Fibroblast of peridontal ligament (primary cell): ENCODE results near the gene DTX4.

ENCODE experiments used
- DNase-seq: peaks from one replicate; pipeline ENCODE4 v3.0.0-alpha.2; 2010; ENCODE audit errors: extremely low read depth

The DTX4 gene

DNA sequence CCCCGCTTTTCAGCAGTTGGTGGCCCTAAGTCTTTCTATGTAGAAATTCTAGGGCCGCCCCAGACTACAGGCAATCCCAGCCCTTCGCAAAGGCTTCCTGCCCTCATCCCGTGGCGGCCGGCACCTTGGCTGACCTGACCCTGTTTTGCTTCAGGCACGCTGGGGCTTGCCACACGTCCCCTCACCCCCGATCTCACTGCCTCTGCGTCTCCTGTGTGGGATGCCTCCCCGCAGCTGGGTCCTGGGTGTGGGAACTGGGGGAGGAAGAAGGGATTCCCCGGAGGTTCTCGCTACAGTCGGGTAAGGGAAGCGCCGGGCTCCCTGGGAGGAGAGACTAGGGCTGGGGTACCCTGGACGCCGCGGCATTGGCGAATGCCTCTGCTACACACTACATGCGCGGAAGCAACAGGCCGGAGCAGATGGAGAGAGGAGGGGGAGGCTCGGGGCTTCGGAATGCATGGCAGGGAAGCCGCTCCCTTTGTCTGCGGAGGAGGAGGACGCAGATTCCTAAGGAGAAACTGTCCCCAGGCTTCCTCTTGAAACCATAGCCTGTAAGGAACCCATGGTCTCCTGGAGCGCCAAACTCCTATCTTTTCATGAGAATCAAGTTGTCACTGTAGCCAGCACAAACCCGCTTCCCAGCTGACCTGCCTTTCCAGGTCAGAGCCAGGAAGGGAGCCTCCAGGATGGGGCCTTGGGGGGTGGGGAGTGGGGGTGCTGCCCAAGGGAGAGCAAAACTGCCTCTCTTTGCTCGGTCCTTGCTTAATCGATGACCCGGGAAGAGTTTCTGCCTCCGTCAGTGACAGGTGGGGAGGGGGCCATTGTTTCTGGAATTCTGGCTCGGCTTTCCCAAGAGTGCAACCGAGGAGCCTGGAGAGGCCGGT lies 1.4 kb downstream of the DTX4 start:
- DNase-seq = no peak

DNA sequence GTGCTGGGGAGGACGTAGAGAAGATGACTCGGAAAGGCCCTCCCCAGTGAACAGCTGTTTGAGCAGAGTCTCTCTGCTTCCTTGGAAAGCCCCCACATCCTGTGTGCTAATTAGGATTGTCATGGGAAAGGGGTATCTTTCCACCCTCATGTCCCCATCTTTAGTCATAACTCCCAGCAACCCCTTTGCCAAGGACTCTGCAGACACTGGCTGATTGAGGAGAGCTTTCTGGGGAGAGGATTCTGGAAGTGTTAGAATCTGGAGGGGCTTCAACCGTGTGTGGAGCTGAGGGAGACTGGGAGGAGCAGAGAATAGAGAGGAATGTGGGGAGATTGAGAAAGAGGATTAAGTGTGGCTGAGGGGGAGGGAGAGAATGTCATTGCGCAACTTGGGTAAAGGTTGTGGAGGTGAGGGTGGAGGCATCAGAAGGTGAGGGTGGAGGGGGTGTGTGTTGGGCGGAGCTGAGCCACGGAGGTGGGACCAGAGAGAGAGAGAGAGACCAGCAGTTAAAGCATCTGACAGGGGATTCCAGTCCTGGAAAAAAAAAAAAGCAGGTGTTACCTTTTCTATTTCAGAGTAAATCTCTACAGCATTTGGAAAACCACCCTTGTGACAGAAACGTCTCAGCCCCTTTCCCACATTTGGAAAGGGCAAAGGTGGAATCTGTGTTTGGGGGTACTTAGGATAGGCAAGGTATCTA lies 2.2 kb downstream of the DTX4 start:
- no peak for DNase-seq

DNA sequence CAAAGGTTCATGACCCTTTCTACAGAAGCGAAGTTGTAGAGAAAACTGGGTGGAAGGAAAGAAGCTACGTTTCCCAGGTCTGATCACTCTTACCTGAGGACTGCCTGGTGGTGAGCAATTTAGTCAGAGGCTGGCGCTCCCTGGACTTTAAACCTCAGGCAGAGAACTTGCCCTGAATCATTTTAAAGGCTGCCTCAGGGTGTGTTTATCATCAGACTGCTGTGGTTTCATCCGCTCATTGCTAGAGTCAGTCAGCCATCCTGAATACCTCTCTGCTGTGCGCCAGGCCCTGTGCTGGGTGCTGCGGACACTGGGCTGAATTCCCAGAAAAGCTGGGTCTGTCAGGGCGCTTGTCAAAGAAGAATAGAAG lies 2.7 kb downstream of the DTX4 start:
- no peak for DNase-seq

DNA sequence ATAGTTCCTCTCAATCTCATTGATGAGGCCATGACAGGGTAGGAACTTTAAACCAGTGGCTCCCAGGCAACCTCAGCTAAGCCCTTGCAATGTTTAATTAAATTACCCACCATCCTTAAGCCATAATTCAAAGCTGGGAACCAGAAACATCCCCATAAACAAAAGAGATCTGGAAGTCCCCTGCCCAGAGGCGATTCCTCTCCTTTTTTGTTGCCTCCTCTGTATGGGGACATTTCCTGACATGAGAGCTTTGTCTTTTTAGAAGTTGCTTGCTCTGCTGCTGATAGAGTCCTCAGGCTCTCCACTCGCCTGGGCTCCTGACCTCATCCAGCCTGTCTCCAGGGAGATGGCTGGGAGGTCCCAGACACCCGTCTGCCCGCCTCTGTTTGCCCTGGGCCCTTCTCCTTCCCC lies 3.2 kb downstream of the DTX4 start:
- no peak for DNase-seq

DNA sequence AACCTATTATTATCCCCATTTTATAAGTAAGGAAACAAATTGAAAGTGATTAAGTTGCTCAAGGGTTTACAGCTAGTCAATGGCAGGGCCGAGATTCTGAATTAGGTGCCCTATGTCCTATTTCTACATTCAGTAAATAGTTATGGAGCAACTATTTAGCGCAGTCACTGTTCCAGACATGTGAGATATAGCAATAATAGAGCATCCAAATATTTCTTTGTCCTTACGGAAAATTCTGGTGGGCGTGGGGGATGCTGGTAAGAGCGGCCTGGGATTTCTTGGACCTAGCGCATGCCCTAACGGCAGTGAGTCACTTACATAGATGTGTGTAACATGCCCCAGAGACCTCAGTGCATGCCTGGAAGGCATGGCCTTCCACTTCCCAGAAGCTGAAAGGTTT lies 4.4 kb downstream of the DTX4 start:
- DNase-seq = no peak

DNA sequence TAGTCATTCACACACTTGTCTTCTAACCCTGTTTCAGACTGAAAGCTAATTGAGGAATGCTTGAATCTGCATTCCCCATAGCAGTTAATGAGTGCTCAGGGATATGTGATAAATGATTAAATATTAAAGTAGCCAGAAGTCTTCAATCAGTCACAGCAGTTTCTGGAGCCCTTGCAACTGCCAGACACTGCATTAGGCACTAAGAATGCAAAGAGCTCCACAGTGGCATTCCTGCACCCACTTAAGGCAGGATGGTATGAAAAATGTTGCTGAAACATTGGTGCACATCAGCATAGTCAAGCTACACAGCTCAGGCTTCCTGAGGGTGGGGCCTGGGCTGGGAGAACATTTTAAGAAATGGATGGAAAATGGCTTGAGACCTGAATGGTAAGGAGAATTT lies 6.5 kb downstream of the DTX4 start:
- no peak for DNase-seq

DNA sequence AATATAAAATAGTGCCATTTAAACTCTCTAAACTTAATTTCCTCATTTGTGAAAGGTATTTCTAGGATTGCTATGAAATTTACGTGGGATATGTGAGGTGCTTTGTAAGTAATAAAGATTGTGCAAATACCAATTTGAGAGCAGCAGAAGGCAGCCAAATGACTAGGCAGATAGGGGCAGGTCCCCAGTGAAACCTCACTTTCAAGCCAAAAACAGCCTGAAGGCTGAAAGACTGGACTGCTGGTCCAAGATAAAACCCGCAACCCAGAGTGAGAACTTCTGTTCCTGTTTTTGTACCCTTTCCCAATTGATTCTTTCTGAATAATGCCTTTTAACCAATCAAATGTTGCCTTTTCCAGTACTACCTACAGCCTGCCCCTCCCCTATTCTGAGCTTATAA lies 7.2 kb downstream of the DTX4 start:
- no peak for DNase-seq

DNA sequence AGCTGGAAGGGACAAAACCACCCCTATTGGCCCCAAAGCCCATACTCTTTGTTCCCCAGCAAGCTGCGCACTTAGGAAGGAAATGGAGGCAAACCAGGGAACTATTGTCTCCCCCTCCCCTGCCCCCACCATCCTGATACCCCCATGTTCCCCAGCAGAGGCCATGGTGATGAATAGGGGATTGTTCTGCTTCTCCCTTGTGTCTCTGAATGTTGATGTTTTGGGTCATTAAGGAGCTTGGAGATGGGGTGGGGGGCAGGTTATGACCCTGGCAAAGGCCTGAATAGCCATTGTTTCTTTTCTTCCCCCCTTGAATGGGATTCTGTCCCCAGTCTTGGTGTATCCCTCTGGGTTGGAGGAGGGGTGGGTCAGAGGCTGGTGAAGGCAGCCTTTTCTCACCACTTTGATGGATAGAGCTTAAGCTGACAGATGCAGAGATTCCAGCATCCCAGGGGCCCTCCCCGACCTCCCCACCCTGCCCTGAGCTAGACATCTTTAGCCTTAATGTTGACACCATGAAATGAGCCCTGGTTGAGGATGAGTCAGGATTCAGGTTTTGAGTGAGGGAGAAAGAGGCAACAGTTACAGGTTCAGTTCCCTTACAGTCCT lies 8.3 kb downstream of the DTX4 start:
- DNase-seq = no peak

DNA sequence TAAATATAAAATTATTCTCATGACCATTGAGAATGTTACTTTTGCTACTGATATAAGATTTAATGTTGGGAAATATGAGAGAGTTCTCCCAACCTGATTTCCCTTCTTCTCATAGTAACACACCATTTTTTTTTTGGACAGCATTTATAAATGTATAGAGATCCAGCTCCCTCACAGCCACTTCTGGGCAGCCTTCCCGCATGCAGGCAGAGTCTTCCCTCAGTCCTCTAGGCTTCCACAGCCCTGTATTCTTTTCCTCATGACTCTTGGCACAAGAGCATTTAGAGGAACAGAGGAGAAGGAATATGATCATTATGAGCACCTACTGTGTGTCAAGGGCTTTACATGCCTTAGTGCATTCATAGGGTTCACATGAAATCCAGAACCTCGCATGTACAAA lies 9.0 kb downstream of the DTX4 start:
- DNase-seq = no peak

DNA sequence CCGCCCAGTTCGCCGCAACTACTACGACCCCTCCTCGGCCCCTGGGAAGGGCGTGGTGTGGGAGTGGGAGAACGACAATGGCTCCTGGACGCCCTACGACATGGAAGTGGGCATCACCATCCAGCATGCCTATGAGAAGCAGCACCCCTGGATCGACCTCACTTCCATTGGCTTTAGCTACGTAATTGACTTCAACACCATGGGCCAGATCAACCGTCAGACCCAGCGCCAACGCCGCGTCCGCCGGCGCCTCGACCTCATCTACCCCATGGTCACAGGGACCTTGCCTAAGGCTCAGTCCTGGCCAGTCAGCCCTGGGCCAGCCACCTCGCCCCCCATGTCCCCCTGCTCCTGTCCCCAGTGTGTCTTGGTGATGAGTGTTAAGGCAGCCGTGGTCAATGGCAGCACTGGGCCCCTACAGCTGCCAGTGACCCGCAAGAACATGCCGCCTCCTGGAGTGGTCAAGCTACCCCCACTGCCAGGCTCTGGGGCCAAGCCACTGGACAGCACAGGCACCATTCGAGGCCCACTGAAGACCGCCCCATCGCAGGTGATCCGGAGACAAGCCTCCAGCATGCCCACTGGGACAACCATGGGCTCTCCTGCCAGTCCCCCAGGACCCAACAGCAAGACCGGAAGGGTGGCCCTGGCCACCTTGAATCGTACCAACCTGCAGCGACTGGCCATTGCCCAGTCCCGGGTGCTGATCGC lies 10.0 kb downstream of the DTX4 start:
- no peak for DNase-seq

DNA sequence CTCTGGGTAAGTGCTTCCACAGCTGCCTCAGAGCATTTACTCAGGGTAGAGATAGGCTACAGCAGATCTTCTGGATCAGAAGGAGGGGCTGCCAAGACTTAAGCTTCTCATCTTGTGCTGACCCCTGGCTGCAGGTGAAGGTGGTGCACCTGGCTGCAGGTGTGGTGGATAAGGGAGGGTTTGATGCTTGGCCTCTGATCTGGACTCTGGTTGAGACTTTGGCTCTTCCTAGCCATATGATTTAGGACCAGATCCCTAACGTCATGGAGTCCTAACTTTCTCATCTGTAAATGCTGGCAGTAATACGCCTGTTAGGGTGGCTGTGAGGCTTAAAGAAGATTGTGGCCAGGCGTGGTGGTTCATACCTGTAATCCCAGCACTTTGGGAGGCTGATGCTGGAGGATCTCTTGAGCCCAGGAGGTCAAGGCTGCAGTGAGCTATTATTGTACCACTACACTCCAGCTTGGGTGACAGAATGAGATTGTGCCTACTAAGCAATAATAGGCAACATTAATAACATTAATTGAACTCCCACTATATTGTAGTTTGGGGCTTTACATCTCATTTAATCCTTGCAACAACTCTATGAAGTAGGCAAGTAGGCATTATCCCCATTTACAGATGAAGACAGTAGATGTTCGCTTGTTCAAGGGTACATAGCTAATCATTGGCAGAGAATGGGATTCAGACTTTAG lies 10.7 kb downstream of the DTX4 start:
- DNase-seq = no peak

DNA sequence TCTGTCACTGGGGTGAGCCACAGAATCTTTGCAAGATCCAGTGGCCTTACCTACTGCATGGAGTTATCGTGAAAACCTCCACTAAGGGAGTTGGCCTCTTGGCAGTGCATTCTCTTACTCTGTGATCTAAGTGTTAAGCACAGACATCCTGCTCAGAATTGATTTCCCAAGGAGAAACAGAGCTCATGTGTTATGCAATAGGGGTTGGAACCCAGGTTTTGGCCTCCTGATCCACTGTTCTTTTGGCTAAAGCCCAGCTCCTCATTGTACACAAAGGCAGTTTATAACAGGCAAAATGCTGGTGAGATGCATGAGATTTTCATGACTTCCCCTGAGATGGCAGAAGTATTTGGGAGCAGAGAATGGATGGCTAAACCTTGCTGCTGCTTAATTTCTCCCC lies 11.8 kb downstream of the DTX4 start:
- DNase-seq = peak; percentile 16

DNA sequence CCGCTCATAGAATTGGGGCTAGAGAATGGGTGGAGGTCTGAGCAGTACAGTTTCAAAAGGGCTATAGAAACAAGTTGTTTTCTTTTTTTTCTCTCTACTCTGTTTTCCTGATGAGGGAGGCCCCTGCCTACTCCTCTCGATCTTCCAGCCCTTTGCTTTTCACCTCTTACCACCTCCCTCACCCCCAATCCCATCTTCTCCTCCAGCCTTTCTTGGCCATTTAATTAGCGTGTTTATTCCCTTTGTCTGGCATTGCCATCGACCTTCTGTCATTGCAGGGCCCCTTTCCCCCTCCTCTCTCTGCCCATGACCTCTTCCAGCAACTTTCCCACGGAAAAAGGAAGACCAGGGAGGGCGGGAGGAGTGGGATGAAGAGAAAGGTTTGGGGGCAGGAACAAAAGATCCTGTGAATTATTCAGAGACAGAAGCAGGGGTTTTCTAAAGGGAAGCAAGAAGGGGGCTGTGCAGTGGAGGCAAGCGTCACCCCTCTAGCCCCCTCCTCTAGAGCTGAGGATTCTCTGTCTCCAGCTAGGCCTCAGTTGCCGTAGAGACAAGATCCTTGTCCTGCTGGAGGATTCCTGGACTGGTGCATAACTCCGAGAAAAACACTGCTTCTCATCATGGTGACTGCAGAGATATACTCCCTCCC lies 12.9 kb downstream of the DTX4 start:
- DNase-seq = no peak

DNA sequence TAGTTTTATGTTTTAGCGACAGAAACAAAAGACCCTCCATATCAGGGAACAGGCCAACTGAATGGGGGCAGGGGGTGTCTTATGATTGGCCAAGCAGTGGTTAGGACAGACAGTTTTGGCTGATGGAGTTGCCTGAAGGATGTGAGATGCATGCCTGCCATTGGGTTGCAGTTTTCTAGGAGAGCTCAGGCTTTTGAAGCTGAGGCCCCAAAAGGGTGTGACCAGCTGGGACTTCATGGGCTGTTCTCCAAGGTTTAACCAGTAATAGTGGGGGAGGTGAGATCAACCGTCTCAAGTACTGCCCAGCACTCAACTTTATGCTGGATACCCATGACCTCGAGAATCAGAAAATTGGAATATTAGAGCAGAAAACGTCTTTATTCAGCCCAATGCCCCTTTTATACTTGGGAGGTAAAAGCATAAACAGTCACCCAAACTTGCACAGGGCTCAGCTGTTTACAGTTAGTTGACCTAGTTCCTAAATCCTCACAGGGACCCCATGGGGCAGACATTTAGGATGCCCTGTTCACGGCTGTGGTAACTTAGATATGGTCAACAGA lies 13.5 kb downstream of the DTX4 start:
- no peak for DNase-seq

DNA sequence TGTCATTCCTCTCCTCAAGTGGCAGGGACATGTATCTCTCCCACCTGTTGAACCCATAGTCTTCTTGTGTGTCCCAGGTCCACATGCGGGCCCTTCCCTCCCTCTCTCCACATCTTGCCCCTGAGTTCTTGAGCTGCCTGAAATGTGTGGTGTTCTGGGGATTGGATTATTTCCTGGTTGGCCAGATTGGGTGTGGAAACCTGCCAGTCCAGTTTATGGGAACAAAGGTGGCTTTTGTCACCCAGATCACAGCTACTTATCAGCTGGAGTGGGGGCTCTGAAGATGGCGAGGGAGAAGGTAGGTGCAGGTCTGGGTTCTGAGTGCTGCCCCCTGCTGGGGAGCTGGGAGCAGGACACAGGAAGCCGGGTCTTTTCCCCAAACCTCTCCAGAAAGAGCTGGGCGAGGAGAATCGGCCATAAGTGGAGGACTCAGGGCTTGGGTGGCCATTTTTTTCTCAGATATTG lies 14.2 kb downstream of the DTX4 start:
- DNase-seq = no peak

DNA sequence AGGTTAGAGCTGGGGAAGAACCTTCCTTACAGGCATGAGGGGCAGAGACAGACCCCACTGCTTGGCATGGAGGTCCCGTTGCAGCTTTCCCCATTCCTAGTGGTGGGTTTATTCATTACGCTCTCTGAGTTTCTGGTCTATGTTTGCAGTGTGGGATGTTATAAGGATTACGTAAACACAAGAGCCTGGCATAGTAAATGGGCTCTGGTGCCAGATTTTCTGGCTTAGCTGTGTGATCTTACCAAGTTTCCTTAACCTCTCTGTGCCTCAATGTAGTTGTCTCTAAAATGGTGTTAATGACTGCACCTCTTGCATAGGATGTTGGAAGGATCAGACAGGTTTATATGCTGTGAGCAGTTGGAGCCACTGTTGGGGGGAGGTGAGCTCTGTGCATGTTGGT lies 15.1 kb downstream of the DTX4 start:
- DNase-seq = no peak

DNA sequence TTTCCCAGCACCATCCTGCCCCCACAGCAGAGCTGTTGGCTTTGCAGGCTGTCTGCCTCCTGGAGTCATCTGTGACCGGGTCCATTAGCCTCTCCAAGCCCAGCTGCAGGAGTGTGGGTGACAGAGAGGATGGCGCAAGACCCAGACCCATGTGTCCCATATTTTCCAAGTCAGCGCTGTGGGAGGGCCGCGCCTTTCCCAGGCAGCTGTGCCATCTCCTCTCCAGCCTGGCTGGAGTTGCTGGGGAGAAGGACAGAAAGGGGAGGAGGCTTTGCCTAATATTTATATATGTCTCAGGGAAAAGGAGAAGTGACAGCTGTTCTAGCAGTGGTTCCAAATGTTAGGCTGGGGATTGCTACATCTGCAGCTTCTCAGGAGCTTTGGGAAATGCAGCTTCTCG lies 15.7 kb downstream of the DTX4 start:
- no peak for DNase-seq

DNA sequence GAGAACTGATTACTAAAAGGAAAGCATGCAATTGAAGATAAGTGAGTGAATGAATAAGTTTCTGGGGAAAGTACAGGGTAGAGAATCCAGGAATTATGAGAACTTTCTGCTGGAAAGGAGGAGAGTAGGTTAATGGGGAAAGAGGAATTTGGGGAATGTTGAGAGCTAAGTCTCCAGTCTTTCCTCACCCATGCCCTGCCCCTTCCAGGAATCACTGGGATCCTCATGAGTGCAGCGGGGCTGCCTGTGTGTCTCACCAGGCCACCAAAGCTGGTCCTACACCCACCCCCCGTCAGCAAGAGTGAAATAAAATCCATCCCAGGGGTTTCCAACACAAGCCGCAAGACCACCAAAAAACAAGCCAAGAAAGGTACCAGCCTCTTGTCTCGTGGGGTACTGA lies 17.0 kb downstream of the DTX4 start:
- no peak for DNase-seq

DNA sequence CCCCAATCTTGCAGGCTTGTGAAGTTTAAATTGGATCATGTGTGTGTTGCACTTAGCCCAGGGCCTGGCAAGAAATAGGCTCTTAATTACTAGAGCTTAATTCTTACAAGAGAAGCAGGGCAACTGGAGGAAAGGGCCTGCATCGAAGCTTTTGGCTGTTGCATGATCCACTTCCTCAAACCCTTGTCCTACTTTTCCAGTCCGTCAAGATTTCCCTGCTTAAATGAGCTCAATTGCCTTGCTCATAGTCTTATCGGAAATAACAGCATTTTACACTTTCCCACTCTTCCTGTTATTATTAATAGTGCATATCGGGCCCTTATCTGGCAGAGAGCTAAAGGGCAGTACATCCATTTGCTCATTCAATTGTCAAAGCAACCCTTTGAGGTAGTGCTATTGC lies 18.1 kb downstream of the DTX4 start:
- no peak for DNase-seq

DNA sequence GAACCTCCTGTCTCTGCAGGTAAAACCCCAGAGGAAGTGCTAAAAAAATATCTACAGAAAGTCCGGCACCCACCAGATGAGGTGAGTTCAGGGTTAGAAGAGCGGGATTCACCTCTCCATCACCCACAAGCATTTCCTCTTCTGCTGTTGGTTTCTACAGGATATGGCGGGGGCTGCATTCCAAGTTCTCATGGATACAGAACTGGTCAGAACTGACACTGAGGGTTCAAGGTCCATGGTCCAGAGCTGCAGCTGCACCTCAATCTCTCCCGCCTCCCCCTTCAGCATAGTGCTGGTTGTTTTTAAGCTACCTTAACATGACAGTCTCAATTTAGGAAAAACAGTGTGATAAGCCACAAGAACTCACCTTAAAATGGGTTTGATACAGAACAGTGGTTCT lies 19.2 kb downstream of the DTX4 start:
- DNase-seq = no peak

DNA sequence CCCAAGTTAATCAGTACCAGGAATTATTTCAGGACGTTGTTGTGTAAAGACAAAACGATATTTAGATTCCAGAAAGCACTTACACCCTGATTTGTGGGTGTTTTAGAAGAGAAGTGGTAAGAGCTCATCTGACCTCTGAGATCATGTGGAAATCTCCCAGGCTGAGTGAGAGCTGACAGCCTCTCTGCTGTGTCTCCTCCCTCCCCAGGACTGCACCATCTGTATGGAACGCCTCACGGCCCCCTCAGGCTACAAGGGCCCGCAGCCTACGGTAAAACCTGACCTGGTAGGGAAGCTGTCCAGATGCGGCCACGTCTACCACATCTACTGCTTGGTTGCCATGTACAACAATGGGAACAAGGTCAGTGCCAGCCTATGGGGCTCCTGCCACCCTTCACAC lies 20.0 kb downstream of the DTX4 start:
- DNase-seq = no peak
